ENCODE measurements around the gene RBM26. TPM values are rescaled to one million over a fixed set of nuclear protein-coding genes. Genes with fewer than 3 reads are reported as not detected.

Gene RBM26
- total RNA-seq, 1 donor from 2014 or later, result 20.6 TPM

DNA sequence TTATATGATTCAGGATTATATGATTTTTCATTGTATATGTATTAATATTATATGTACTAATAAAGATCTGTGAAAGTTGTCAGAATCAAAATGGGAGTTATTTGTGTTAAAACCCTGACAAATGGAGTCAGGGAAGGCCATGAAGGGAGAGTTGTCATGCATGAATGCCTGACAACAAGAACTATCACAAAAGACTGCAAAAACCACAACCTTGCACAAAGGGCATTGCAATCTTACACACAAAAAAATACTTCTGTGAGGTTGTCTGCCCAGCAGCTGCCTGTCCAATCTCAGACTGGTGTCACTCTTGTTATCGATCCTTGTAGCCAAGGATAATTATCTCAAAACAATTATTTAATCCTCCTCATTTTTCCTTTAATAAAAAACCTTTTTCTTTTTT is 21.2 kb upstream of the RBM26 start:
- TF ChIP-seq, protein P1, sequence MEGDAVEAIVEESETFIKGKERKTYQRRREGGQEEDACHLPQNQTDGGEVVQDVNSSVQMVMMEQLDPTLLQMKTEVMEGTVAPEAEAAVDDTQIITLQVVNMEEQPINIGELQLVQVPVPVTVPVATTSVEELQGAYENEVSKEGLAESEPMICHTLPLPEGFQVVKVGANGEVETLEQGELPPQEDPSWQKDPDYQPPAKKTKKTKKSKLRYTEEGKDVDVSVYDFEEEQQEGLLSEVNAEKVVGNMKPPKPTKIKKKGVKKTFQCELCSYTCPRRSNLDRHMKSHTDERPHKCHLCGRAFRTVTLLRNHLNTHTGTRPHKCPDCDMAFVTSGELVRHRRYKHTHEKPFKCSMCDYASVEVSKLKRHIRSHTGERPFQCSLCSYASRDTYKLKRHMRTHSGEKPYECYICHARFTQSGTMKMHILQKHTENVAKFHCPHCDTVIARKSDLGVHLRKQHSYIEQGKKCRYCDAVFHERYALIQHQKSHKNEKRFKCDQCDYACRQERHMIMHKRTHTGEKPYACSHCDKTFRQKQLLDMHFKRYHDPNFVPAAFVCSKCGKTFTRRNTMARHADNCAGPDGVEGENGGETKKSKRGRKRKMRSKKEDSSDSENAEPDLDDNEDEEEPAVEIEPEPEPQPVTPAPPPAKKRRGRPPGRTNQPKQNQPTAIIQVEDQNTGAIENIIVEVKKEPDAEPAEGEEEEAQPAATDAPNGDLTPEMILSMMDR (IDR thresholded peaks at IDR 0.05; ENCODE audit: borderline replicate concordance), result no peak

DNA sequence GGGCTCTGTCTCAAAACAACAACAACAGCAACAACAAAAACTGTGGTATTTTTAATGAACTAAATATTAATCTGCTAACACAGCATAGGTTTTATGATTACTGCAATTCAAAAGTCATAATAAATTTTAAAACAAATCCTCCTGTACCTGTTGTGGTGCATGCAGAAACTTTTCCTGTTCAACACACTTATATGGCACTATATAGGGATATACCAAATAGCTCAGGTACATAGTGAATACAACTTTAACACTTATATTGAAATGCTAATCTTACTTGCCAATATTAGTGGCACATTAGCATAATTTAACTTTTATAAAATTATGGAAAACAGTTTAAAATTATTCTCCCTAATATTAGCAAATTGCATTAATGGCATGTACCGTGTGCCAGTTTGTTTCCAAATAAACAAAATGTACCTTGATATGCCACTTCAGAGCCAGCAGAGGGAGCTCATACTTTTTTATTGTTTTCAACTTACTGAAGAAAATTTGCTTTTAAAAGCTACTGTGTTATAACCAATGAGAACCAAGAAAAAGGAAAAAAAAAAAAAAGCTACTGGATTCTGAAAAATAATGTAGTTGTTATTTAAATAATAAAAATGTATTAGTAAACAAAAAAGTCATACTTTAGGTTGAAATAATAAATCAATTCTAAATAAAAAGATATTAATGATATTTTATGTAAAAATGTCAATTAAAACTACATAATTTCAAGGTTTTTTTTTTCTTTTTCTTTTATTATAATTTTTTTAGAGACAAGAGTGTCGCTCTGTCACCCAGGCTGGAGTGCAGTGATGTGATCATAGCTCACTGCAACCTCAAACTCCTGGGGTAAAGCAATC is 18.0 kb upstream of the RBM26 start:
- Histone ChIP-seq H3K9me3 (replicated peaks) (no peaks in the 10 kb centered on the region), H3K27me3 (ENCODE audit: low read depth) (no peaks in the 10 kb centered on the region), H3K36me3 (no peaks in the 10 kb centered on the region), H3K4me3 (no peak overlapping the region), H3K27ac (replicated peaks) (no peak overlapping the region), H3K4me1 (peaks cover 5% of the 10 kb centered on the region)
- no peak for DNase-seq
- intact Hi-C loops (cut with micrococcal nuclease), result loop anchor here (5.0 kb wide), 1 partner anchor 118 kb away; no protein-coding TSS in a partner anchor
- TF ChIP-seq, protein P1 (IDR thresholded peaks at IDR 0.05; ENCODE audit: borderline replicate concordance), result peak; percentile 79

More for the DNA sequence above, 21.2 kb upstream of the RBM26 start:
- no peak overlapping the region for H3K27ac ChIP-seq (replicated peaks)
- peaks cover 5% of the 10 kb centered on the region for H3K4me1 ChIP-seq
- DNase-seq, result no peak
- intact Hi-C loops (cut with micrococcal nuclease), result no loop called here
- H3K9me3 ChIP-seq (replicated peaks), result peaks cover 9% of the 10 kb centered on the region
- no peaks in the 10 kb centered on the region for H3K27me3 ChIP-seq (ENCODE audit: low read depth)
- no peaks in the 10 kb centered on the region for H3K36me3 ChIP-seq
- H3K4me3 ChIP-seq, result no peak overlapping the region

DNA sequence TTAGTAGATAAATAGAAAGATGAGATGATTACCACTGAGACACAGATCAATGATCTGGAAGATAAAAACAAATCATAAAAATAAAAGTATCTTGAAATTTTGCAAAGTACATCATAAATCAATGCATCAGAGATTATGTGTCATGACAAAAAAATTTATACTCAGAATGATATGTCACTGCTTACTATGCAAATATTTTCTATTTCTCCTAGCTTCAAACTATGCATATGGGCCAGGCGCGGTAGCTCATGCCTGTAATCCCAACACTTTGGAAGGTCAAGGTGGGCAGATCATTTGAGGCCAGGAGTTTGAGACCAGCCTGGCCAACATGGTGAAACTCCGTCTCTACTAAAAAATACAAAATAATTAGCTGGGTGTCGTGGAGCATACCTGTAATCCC is 17.3 kb upstream of the RBM26 start:
- intact Hi-C loops (cut with micrococcal nuclease), result loop anchor here (5.0 kb wide), 1 partner anchor 119 kb away; no protein-coding TSS in a partner anchor
- Histone ChIP-seq H3K36me3 (no peaks in the 10 kb centered on the region), H3K27me3 (ENCODE audit: low read depth) (no peaks in the 10 kb centered on the region), H3K4me1 (no peaks in the 10 kb centered on the region), H3K27ac (replicated peaks) (no peak overlapping the region), H3K4me3 (no peak overlapping the region), H3K9me3 (replicated peaks) (no peaks in the 10 kb centered on the region)
- TF ChIP-seq, protein P1 (IDR thresholded peaks at IDR 0.05; ENCODE audit: borderline replicate concordance), result no peak
- DNase-seq, result no peak

DNA sequence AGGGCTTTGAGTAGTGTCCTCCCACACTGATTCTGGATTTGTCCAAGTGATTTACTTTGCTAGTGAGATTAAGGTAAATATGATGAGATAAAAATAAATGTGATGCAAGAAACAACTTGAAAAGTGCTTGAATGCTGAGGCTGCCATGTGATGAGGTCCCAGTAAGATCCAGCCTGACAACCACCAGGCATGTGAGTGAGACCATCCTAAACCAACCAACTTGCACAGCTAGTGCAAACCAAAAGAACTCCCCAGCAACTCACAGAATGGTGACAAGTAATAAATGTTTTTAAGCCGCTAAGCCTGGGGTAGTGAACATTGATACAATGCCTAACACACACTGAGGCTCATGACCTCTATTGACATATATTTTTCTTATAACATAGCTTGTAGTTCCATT is 13.3 kb upstream of the RBM26 start:
- no peak for DNase-seq
- Histone ChIP-seq H3K4me3 (no peak overlapping the region), H3K36me3 (no peaks in the 10 kb centered on the region), H3K27ac (replicated peaks) (no peak overlapping the region), H3K9me3 (replicated peaks) (no peaks in the 10 kb centered on the region), H3K4me1 (no peaks in the 10 kb centered on the region), H3K27me3 (ENCODE audit: low read depth) (no peaks in the 10 kb centered on the region)
- TF ChIP-seq, protein P1 (IDR thresholded peaks at IDR 0.05; ENCODE audit: borderline replicate concordance), result no peak
- intact Hi-C loops (cut with micrococcal nuclease), result no loop called here

DNA sequence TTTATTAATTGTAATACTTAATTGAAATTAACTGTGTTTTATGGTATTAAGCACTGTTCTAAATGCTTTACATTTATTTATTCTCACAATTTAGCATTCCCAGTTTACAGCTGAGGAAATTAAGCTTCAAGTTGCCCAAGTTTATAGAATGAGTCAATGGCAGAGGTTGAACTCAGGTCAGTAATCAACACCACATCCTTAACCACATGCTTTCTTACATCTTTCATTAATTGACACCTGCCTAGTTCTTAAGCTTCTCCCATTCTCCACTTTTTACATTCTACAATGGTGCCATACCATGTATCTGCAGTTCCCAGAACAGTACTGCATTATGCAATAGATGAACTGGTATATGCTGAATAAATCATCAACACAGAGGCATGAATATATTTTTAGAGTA is 11.7 kb upstream of the RBM26 start:
- no peak for DNase-seq
- Histone ChIP-seq H3K4me1 (no peaks in the 10 kb centered on the region), H3K36me3 (peaks cover 10% of the 10 kb centered on the region), H3K27ac (replicated peaks) (no peak overlapping the region), H3K9me3 (replicated peaks) (no peaks in the 10 kb centered on the region), H3K4me3 (no peak overlapping the region), H3K27me3 (ENCODE audit: low read depth) (no peaks in the 10 kb centered on the region)
- TF ChIP-seq, protein P1 (IDR thresholded peaks at IDR 0.05; ENCODE audit: borderline replicate concordance), result no peak
- intact Hi-C loops (cut with micrococcal nuclease), result no loop called here

Measured in left ventricle myocardium inferior (tissue), 1 donor.